ENCODE results near the gene PRKCE.
A peak's percentile ranks its signal among the peaks of the same experiment; 100 is the strongest.

The PRKCE gene

GRCh38 chr2:45941531-45942236, 290.2 kb downstream of the PRKCE start:
- H2BK12ac ChIP-seq (ENCODE audit: low read length in 2 of 2): no peak overlapping the region
- no peak overlapping the region for H2AFZ ChIP-seq (ENCODE audit: low read depth, low read length)
- no peak overlapping the region for H4K8ac ChIP-seq (ENCODE audit: low read length)
- 92% methylated on average over 6 of the region's 6 CpGs for WGBS
- no peak overlapping the region for H2BK120ac ChIP-seq (ENCODE audit: low read depth, low read length)
- no peak overlapping the region for H2BK5ac ChIP-seq (ENCODE audit: low read depth, low read length, poor library complexity, severe bottlenecking)
- H3K79me1 ChIP-seq (replicated peaks; ENCODE audit: low read length, poor library complexity, severe bottlenecking): no peaks in the 10 kb centered on the region
- H3K4me2 ChIP-seq (ENCODE audit: low read length, poor library complexity, severe bottlenecking): no peak overlapping the region
- peak overlapping the region; percentile 41 for H2AK5ac ChIP-seq (ENCODE audit: low read length, severe bottlenecking)
- no peak overlapping the region for H3K23ac ChIP-seq (ENCODE audit: low read length in 2 of 2)
- peaks cover 0 to 2% of the 10 kb centered on the region in 2 experiments for H3K36me3 ChIP-seq (ENCODE audit: control insufficient read depth in 1 of 2, insufficient read depth in 2 of 2, low read depth in 1 of 2, low read length in 2 of 2)
- no peak overlapping the region for H4K91ac ChIP-seq (ENCODE audit: low read length)
- peaks cover 28% of the 10 kb centered on the region for H3K4me1 ChIP-seq (ENCODE audit: control insufficient read depth, insufficient read depth, low read depth, low read length)
- no peak overlapping the region for H3K27ac ChIP-seq (ENCODE audit: low read length, poor library complexity, severe bottlenecking)
- H3K4me3 ChIP-seq (ENCODE audit: insufficient read depth in 1 of 2, low read depth in 1 of 2, low read length in 2 of 2): no peak overlapping the region
- no peaks in the 10 kb centered on the region for H3K9me3 ChIP-seq (ENCODE audit: control insufficient read depth, low read length)
- H2BK15ac ChIP-seq (ENCODE audit: low read depth, poor library complexity, severe bottlenecking): no peak overlapping the region
- DNase-seq: no peak
- H3K27me3 ChIP-seq (ENCODE audit: control insufficient read depth in 1 of 2, insufficient read depth in 1 of 2, low read length in 2 of 2): no peaks in the 10 kb centered on the region
- H3K4ac ChIP-seq (ENCODE audit: low read depth in 1 of 2, low read length in 2 of 2): no peak overlapping the region
- no peak overlapping the region for H3K9ac ChIP-seq (ENCODE audit: low read length)
- H3K18ac ChIP-seq (ENCODE audit: low read depth in 1 of 2, low read length in 2 of 2): peak overlapping the region in 1 of 2 experiments; percentile 41
- no peak overlapping the region for H3K14ac ChIP-seq (ENCODE audit: low read length in 2 of 2)

GRCh38 chr2:45942237-45942738, 290.8 kb downstream of the PRKCE start:
- H2AFZ ChIP-seq (ENCODE audit: low read depth, low read length): no peak overlapping the region
- peak overlapping the region in 1 of 2 experiments; percentile 41 for H3K18ac ChIP-seq (ENCODE audit: low read depth in 1 of 2, low read length in 2 of 2)
- H3K23ac ChIP-seq (ENCODE audit: low read length in 2 of 2): no peak overlapping the region
- no peak overlapping the region for H3K4me3 ChIP-seq (ENCODE audit: insufficient read depth in 1 of 2, low read depth in 1 of 2, low read length in 2 of 2)
- DNase-seq: peak; percentile 45
- no peak overlapping the region for H3K27ac ChIP-seq (ENCODE audit: low read length, poor library complexity, severe bottlenecking)
- peak overlapping the region in 1 of 2 experiments; percentile 15 for H2BK12ac ChIP-seq (ENCODE audit: low read length in 2 of 2)
- H3K9me3 ChIP-seq (ENCODE audit: control insufficient read depth, low read length): no peaks in the 10 kb centered on the region
- no peak overlapping the region for H4K8ac ChIP-seq (ENCODE audit: low read length)
- H3K36me3 ChIP-seq (ENCODE audit: control insufficient read depth in 1 of 2, insufficient read depth in 2 of 2, low read depth in 1 of 2, low read length in 2 of 2): peaks cover 0 to 2% of the 10 kb centered on the region in 2 experiments
- no peaks in the 10 kb centered on the region for H3K79me1 ChIP-seq (replicated peaks; ENCODE audit: low read length, poor library complexity, severe bottlenecking)
- no peak overlapping the region for H2BK5ac ChIP-seq (ENCODE audit: low read depth, low read length, poor library complexity, severe bottlenecking)
- no peak overlapping the region for H3K14ac ChIP-seq (ENCODE audit: low read length in 2 of 2)
- H3K4ac ChIP-seq (ENCODE audit: low read depth in 1 of 2, low read length in 2 of 2): no peak overlapping the region
- peaks cover 28% of the 10 kb centered on the region for H3K4me1 ChIP-seq (ENCODE audit: control insufficient read depth, insufficient read depth, low read depth, low read length)
- no peak overlapping the region for H2BK15ac ChIP-seq (ENCODE audit: low read depth, poor library complexity, severe bottlenecking)
- no peaks in the 10 kb centered on the region for H3K27me3 ChIP-seq (ENCODE audit: control insufficient read depth in 1 of 2, insufficient read depth in 1 of 2, low read length in 2 of 2)
- WGBS: 79% methylated on average over 7 of the region's 9 CpGs
- H2AK5ac ChIP-seq (ENCODE audit: low read length, severe bottlenecking): no peak overlapping the region
- no peak overlapping the region for H3K4me2 ChIP-seq (ENCODE audit: low read length, poor library complexity, severe bottlenecking)
- no peak overlapping the region for H3K9ac ChIP-seq (ENCODE audit: low read length)
- H2BK120ac ChIP-seq (ENCODE audit: low read depth, low read length): no peak overlapping the region
- H4K91ac ChIP-seq (ENCODE audit: low read length): no peak overlapping the region

GRCh38 chr2:45943219-45944044, 292.0 kb downstream of the PRKCE start:
- peak overlapping the region; percentile 81 to 92 for H2BK12ac ChIP-seq (ENCODE audit: low read length in 2 of 2)
- H2BK5ac ChIP-seq (ENCODE audit: low read depth, low read length, poor library complexity, severe bottlenecking): peak overlapping the region; percentile 61
- no peak overlapping the region for H3K4me2 ChIP-seq (ENCODE audit: low read length, poor library complexity, severe bottlenecking)
- H2BK15ac ChIP-seq (ENCODE audit: low read depth, poor library complexity, severe bottlenecking): peak overlapping the region; percentile 49
- peaks cover 24% of the 10 kb centered on the region for H3K4me1 ChIP-seq (ENCODE audit: control insufficient read depth, insufficient read depth, low read depth, low read length)
- H2AFZ ChIP-seq (ENCODE audit: low read depth, low read length): no peak overlapping the region
- H3K36me3 ChIP-seq (ENCODE audit: control insufficient read depth in 1 of 2, insufficient read depth in 2 of 2, low read depth in 1 of 2, low read length in 2 of 2): peaks cover 0 to 2% of the 10 kb centered on the region in 2 experiments
- no peaks in the 10 kb centered on the region for H3K27me3 ChIP-seq (ENCODE audit: control insufficient read depth in 1 of 2, insufficient read depth in 1 of 2, low read length in 2 of 2)
- peak; percentile 37 for DNase-seq
- H3K4me3 ChIP-seq (ENCODE audit: insufficient read depth in 1 of 2, low read depth in 1 of 2, low read length in 2 of 2): no peak overlapping the region
- no peak overlapping the region for H3K9ac ChIP-seq (ENCODE audit: low read length)
- peak overlapping the region; percentile 79 for H2AK5ac ChIP-seq (ENCODE audit: low read length, severe bottlenecking)
- 50% methylated on average over 12 of the region's 14 CpGs for WGBS
- no peak overlapping the region for H4K91ac ChIP-seq (ENCODE audit: low read length)
- peak overlapping the region; percentile 28 to 63 for H3K18ac ChIP-seq (ENCODE audit: low read depth in 1 of 2, low read length in 2 of 2)
- peak overlapping the region; percentile 23 for H2BK120ac ChIP-seq (ENCODE audit: low read depth, low read length)
- H3K4ac ChIP-seq (ENCODE audit: low read depth in 1 of 2, low read length in 2 of 2): peak overlapping the region in 1 of 2 experiments; percentile 25
- peak overlapping the region; percentile 63 for H3K27ac ChIP-seq (ENCODE audit: low read length, poor library complexity, severe bottlenecking)
- no peaks in the 10 kb centered on the region for H3K79me1 ChIP-seq (replicated peaks; ENCODE audit: low read length, poor library complexity, severe bottlenecking)
- no peak overlapping the region for H3K14ac ChIP-seq (ENCODE audit: low read length in 2 of 2)
- H3K9me3 ChIP-seq (ENCODE audit: control insufficient read depth, low read length): no peaks in the 10 kb centered on the region
- no peak overlapping the region for H3K23ac ChIP-seq (ENCODE audit: low read length in 2 of 2)
- peak overlapping the region; percentile 0 for H4K8ac ChIP-seq (ENCODE audit: low read length)

GRCh38 chr2:45944074-45944473, 292.6 kb downstream of the PRKCE start:
- H3K4ac ChIP-seq (ENCODE audit: low read depth in 1 of 2, low read length in 2 of 2): peak overlapping the region; percentile 25 to 43
- H3K36me3 ChIP-seq (ENCODE audit: control insufficient read depth in 1 of 2, insufficient read depth in 2 of 2, low read depth in 1 of 2, low read length in 2 of 2): peaks cover 0 to 2% of the 10 kb centered on the region in 2 experiments
- H2AFZ ChIP-seq (ENCODE audit: low read depth, low read length): no peak overlapping the region
- WGBS: 37% methylated on average over 4 of the region's 6 CpGs
- H2BK5ac ChIP-seq (ENCODE audit: low read depth, low read length, poor library complexity, severe bottlenecking): no peak overlapping the region
- H3K27ac ChIP-seq (ENCODE audit: low read length, poor library complexity, severe bottlenecking): peak overlapping the region; percentile 63
- DNase-seq: peak; percentile 76
- H3K14ac ChIP-seq (ENCODE audit: low read length in 2 of 2): no peak overlapping the region
- H3K79me1 ChIP-seq (replicated peaks; ENCODE audit: low read length, poor library complexity, severe bottlenecking): no peaks in the 10 kb centered on the region
- H3K23ac ChIP-seq (ENCODE audit: low read length in 2 of 2): no peak overlapping the region
- no peak overlapping the region for H3K9ac ChIP-seq (ENCODE audit: low read length)
- H4K91ac ChIP-seq (ENCODE audit: low read length): no peak overlapping the region
- no peak overlapping the region for H2BK15ac ChIP-seq (ENCODE audit: low read depth, poor library complexity, severe bottlenecking)
- no peak overlapping the region for H3K4me3 ChIP-seq (ENCODE audit: insufficient read depth in 1 of 2, low read depth in 1 of 2, low read length in 2 of 2)
- H3K27me3 ChIP-seq (ENCODE audit: control insufficient read depth in 1 of 2, insufficient read depth in 1 of 2, low read length in 2 of 2): no peaks in the 10 kb centered on the region
- peak overlapping the region; percentile 29 to 92 for H2BK12ac ChIP-seq (ENCODE audit: low read length in 2 of 2)
- H2BK120ac ChIP-seq (ENCODE audit: low read depth, low read length): no peak overlapping the region
- H3K4me1 ChIP-seq (ENCODE audit: control insufficient read depth, insufficient read depth, low read depth, low read length): peaks cover 23% of the 10 kb centered on the region
- H2AK5ac ChIP-seq (ENCODE audit: low read length, severe bottlenecking): peak overlapping the region; percentile 79
- no peaks in the 10 kb centered on the region for H3K9me3 ChIP-seq (ENCODE audit: control insufficient read depth, low read length)
- H4K8ac ChIP-seq (ENCODE audit: low read length): no peak overlapping the region
- no peak overlapping the region for H3K4me2 ChIP-seq (ENCODE audit: low read length, poor library complexity, severe bottlenecking)
- H3K18ac ChIP-seq (ENCODE audit: low read depth in 1 of 2, low read length in 2 of 2): peak overlapping the region; percentile 28 to 63

Measured in mesenchymal stem cell (in vitro differentiated cells and primary cell).